ENCODE measurements around the gene BNIP2.

The BNIP2 gene

GRCh38 chr15:59618406-59618805 is 70.7 kb downstream of the BNIP2 start:
- no peak for DNase-seq

- DNase-seq: no peak
Observed at GRCh38 chr15:59616379-59616778, 72.7 kb downstream of the BNIP2 start.

GRCh38 chr15:59615661-59616060 is 73.5 kb downstream of the BNIP2 start:
- no peak for DNase-seq

- no peak for DNase-seq
Observed at GRCh38 chr15:59614153-59614552, 75.0 kb downstream of the BNIP2 start.

- DNase-seq: no peak
Observed at GRCh38 chr15:59611276-59612260, 77.6 kb downstream of the BNIP2 start, which contains the start of gene GCNT3. Gene GCNT3 (plus strand): TSS chr15:59611783. CDS start chr15:59618239, 6,456 bp downstream.

GRCh38 chr15:59609730-59610712 is 79.1 kb downstream of the BNIP2 start:
- DNase-seq: no peak

All from activated CD4-positive, alpha-beta T cell treated with anti-CD3 and anti-CD28 coated beads, Interleukin-2, amount 50 U/mL, for 1 hour (primary cell).